Astrocyte (in vitro differentiated cells and primary cell): ENCODE data around the gene PRELID3B. TPM values are rescaled to one million over a fixed set of nuclear protein-coding genes. Genes with fewer than 3 reads are reported as not detected.

ENCODE experiments used
- DNase-seq: peaks from one replicate; pipeline ENCODE4 v3.0.0-alpha.2; 2010; ENCODE audit warnings: low read depth
- FAIRE-seq: peaks from 2 replicates; lab custom pipeline; 2011; peaks lifted over from hg19 to GRCh38; lab: Jason Lieb, UNC
- H2AFZ ChIP-seq: 2 replicates; pipeline ENCODE4 v1.6.0; 2012; ENCODE audit warnings: low read depth, low read length, inconsistent platforms
- H3K27ac ChIP-seq: 2 replicates; pipeline ENCODE4 v1.5.1; 2011; ENCODE audit warnings: low read depth, low read length, inconsistent platforms
- H3K27me3 ChIP-seq: 2 replicates; pipeline ENCODE4 v1.6.0; 2011; ENCODE audit warnings: low read length, inconsistent platforms; ENCODE audit not compliant: insufficient read depth
- H3K36me3 ChIP-seq: 2 replicates; pipeline ENCODE4 v1.5.1; 2011; ENCODE audit warnings: low read length, inconsistent platforms; ENCODE audit not compliant: insufficient read depth
- H3K4me1 ChIP-seq: 2 replicates; pipeline ENCODE4 v1.5.1; 2011; ENCODE audit warnings: low read length, inconsistent platforms; ENCODE audit not compliant: insufficient read depth
- H3K4me2 ChIP-seq: 2 replicates; pipeline ENCODE4 v1.6.0; 2012; ENCODE audit warnings: low read length, inconsistent platforms
- H3K4me3 ChIP-seq: 2 replicates; pipeline ENCODE4 v1.5.1; 2011; ENCODE audit warnings: low read depth, mild to moderate bottlenecking, low read length, inconsistent platforms; ENCODE audit not compliant: insufficient read depth
- H3K79me2 ChIP-seq: 2 replicates; pipeline ENCODE4 v1.6.0; 2012; ENCODE audit warnings: mild to moderate bottlenecking, low read length, inconsistent platforms; ENCODE audit not compliant: insufficient read depth
- H3K9ac ChIP-seq: 2 replicates; pipeline ENCODE4 v1.6.0; 2012; ENCODE audit warnings: mild to moderate bottlenecking, low read length, inconsistent platforms
- H3K9me3 ChIP-seq: 2 replicates; pipeline ENCODE4 v1.5.1; 2012; ENCODE audit warnings: low read depth, mild to moderate bottlenecking, low read length, inconsistent platforms; ENCODE audit not compliant: insufficient read depth
- H4K20me1 ChIP-seq: 2 replicates; pipeline ENCODE4 v1.6.0; 2012; ENCODE audit warnings: low read length, inconsistent platforms; ENCODE audit not compliant: insufficient read depth
- H3K27ac Mint-ChIP-seq: one replicate; pipeline ENCODE4 v1.8.0; 2021; ENCODE audit warnings: mild to moderate bottlenecking, mixed read lengths; ENCODE audit not compliant: unreplicated experiment
- H3K27me3 Mint-ChIP-seq: one replicate; pipeline ENCODE4 v1.8.0; 2021; ENCODE audit warnings: low read depth, mixed read lengths; ENCODE audit not compliant: unreplicated experiment
- H3K36me3 Mint-ChIP-seq: one replicate; pipeline ENCODE4 v1.8.0; 2021; ENCODE audit warnings: low read depth, mixed read lengths; ENCODE audit not compliant: unreplicated experiment
- H3K4me1 Mint-ChIP-seq: one replicate; pipeline ENCODE4 v1.8.0; 2021; ENCODE audit warnings: low read depth, mixed read lengths; ENCODE audit not compliant: unreplicated experiment
- H3K4me3 Mint-ChIP-seq: one replicate; pipeline ENCODE4 v1.8.0; 2021; ENCODE audit warnings: mild to moderate bottlenecking, moderate library complexity, mixed read lengths; ENCODE audit not compliant: unreplicated experiment
- H3K9me3 Mint-ChIP-seq: one replicate; pipeline ENCODE4 v1.8.0; 2021; ENCODE audit warnings: mild to moderate bottlenecking, mixed read lengths; ENCODE audit not compliant: unreplicated experiment
- EZH2 ChIP-seq: IDR thresholded peaks from 2 replicates; pipeline ENCODE4 v1.6.1; 2012; ENCODE audit warnings: mild to moderate bottlenecking, low read length, inconsistent platforms; ENCODE audit not compliant: insufficient read depth
- total RNA-seq: library from RNA; stranded (reverse); gene quantifications from 2 replicates; pipeline ENCODE4 v1.2.1, GENCODE V29; 2021
- TF ChIP-seq, protein P1 (sequence below): IDR thresholded peaks from 2 replicates; pipeline ENCODE4 v1.5.1; 2011; ENCODE audit warnings: low read depth, mild to moderate bottlenecking, inconsistent platforms, low read length, moderate library complexity; ENCODE audit not compliant: insufficient read depth

Gene PRELID3B
- total RNA-seq, 1 donor from 2014 or later: 68.8 TPM

DNA sequence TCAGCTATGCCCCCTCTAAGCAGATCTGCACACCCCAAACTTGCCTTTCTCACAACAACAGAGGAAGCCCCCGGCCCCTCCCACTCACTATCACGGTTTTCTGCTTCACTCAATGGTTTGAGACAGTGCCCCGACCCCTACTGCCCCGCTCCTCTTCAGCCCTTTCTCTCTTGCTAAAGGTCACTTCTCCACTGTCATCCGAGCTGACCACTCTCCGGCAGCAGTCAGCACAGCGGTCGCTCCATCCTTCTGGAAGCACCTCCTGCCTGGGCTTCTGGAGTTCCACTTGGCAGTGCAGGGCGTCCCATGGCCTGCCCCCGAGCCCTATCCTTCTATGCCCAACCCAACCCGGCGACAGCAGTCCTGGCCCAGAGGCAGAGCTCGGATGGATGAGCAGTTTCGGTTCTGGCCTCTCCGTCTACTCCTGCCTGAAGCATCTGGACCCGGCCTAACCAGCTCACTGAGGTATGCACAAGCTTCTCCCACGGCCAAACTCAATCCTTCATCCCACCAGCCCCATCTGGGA lies 39.6 kb downstream of the PRELID3B start:
- Mint-ChIP-seq H3K27ac (no peak overlapping the region), H3K4me1 (peaks cover 10% of the 10 kb centered on the region), H3K9me3 (no peaks in the 10 kb centered on the region), H3K4me3 (no peak overlapping the region), H3K36me3 (peaks cover 23% of the 10 kb centered on the region), H3K27me3 (no peaks in the 10 kb centered on the region)
- H3K4me3 ChIP-seq: no peak overlapping the region
- no peaks in the 10 kb centered on the region for H3K27me3 ChIP-seq
- no peak overlapping the region for H3K9ac ChIP-seq
- H3K4me2 ChIP-seq: no peak overlapping the region
- DNase-seq (no peak), FAIRE-seq (no peak)
- TF ChIP-seq, protein P1, sequence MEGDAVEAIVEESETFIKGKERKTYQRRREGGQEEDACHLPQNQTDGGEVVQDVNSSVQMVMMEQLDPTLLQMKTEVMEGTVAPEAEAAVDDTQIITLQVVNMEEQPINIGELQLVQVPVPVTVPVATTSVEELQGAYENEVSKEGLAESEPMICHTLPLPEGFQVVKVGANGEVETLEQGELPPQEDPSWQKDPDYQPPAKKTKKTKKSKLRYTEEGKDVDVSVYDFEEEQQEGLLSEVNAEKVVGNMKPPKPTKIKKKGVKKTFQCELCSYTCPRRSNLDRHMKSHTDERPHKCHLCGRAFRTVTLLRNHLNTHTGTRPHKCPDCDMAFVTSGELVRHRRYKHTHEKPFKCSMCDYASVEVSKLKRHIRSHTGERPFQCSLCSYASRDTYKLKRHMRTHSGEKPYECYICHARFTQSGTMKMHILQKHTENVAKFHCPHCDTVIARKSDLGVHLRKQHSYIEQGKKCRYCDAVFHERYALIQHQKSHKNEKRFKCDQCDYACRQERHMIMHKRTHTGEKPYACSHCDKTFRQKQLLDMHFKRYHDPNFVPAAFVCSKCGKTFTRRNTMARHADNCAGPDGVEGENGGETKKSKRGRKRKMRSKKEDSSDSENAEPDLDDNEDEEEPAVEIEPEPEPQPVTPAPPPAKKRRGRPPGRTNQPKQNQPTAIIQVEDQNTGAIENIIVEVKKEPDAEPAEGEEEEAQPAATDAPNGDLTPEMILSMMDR: no peak
- no peak for TF ChIP-seq EZH2
- peaks cover 1% of the 10 kb centered on the region for H3K36me3 ChIP-seq
- peaks cover 22% of the 10 kb centered on the region for H3K4me1 ChIP-seq
- H2AFZ ChIP-seq: no peak overlapping the region
- no peaks in the 10 kb centered on the region for H3K9me3 ChIP-seq
- peaks cover 28% of the 10 kb centered on the region for H3K79me2 ChIP-seq
- H4K20me1 ChIP-seq: peaks cover 24% of the 10 kb centered on the region
- no peak overlapping the region for H3K27ac ChIP-seq

DNA sequence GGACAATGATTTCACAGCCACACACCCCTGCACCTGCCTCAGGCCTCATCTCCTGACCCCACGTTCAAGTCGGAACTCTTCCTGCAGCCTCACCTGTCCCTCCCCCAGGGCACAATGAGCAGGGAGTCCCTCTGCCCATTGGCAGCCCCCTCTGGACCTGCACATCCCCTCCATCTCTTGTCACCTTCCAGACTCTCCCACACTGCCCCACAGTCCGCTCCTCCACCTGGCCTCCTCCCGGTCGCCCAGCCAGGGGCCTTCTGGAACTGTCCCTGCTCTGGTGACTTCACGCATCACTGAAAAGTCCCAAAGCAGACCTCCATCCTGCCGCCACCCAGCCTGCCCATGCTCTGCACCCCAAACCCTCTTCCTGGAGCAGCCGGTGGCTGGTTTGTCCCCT lies 40.2 kb downstream of the PRELID3B start:
- peaks cover 21% of the 10 kb centered on the region for H3K4me1 ChIP-seq
- no peaks in the 10 kb centered on the region for H3K27me3 Mint-ChIP-seq
- peaks cover 10% of the 10 kb centered on the region for H3K4me1 Mint-ChIP-seq
- H3K27ac ChIP-seq: no peak overlapping the region
- peaks cover 27% of the 10 kb centered on the region for H3K36me3 Mint-ChIP-seq
- no peak overlapping the region for H3K4me3 ChIP-seq
- no peaks in the 10 kb centered on the region for H3K27me3 ChIP-seq
- TF ChIP-seq, protein P1: no peak
- no peak for TF ChIP-seq EZH2
- H3K36me3 ChIP-seq: peaks cover 7% of the 10 kb centered on the region
- no peaks in the 10 kb centered on the region for H3K9me3 Mint-ChIP-seq
- no peak overlapping the region for H3K4me2 ChIP-seq
- no peak overlapping the region for H3K27ac Mint-ChIP-seq
- H4K20me1 ChIP-seq: peaks cover 28% of the 10 kb centered on the region
- H3K79me2 ChIP-seq: peaks cover 28% of the 10 kb centered on the region
- DNase-seq: no peak
- H3K9me3 ChIP-seq: no peaks in the 10 kb centered on the region
- no peak overlapping the region for H3K9ac ChIP-seq
- no peak overlapping the region for H3K4me3 Mint-ChIP-seq
- FAIRE-seq: no peak
- H2AFZ ChIP-seq: no peak overlapping the region

DNA sequence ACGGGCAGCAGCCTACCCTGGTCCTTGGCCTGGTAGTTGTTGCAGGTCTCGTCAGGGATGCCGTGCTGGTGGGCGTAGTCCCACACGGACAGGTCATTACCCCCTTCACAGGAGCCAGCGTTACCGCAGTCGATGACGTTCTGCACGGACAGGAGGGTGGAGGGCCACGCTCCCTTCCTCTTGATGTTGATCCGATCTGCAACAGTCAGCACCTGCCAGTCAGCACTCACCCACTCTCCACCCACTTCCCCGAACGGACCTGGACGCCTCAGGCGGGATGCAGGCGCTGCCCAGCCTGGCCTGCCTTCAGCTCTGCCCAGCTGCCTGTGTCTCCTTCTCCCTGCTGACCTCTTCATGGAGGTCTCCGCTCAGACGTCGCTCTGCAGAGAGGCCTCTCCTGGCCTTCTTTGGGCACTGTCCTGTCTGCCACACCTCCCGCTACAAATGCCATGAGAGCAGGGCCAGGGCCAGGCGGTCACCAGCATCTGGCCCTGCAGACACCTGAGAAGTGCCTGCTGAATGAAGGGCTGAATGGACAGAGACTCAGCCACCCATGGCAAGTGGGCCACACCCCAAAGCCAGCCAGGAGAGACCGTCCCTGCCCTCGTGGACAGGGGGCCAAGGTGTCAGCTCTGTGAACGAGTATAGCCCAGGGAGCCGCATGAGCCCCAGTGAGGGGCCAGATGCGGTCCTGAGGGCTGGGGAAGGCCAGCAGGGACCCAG lies 41.0 kb downstream of the PRELID3B start:
- no peak overlapping the region for H3K27ac ChIP-seq
- no peak for FAIRE-seq
- Mint-ChIP-seq H3K27me3 (no peaks in the 10 kb centered on the region), H3K27ac (no peak overlapping the region), H3K4me1 (peaks cover 10% of the 10 kb centered on the region), H3K9me3 (no peaks in the 10 kb centered on the region), H3K36me3 (peaks cover 30% of the 10 kb centered on the region), H3K4me3 (no peak overlapping the region)
- H3K27me3 ChIP-seq: no peaks in the 10 kb centered on the region
- peaks cover 26% of the 10 kb centered on the region for H3K79me2 ChIP-seq
- no peak overlapping the region for H2AFZ ChIP-seq
- peaks cover 16% of the 10 kb centered on the region for H3K4me1 ChIP-seq
- no peak for DNase-seq
- no peak overlapping the region for H3K9ac ChIP-seq
- no peaks in the 10 kb centered on the region for H3K9me3 ChIP-seq
- no peak overlapping the region for H3K4me2 ChIP-seq
- TF ChIP-seq, protein P1: no peak
- no peak for TF ChIP-seq EZH2
- peaks cover 11% of the 10 kb centered on the region for H3K36me3 ChIP-seq
- no peak overlapping the region for H3K4me3 ChIP-seq
- peaks cover 28% of the 10 kb centered on the region for H4K20me1 ChIP-seq
